H1 (cell line): ENCODE measurements around the gene RNF10. TPM values are rescaled to one million over a fixed set of nuclear protein-coding genes. Genes with fewer than 3 reads are reported as not detected.

ENCODE experiments used
- CHD1 ChIP-seq: IDR thresholded peaks from 2 replicates; pipeline ENCODE4 v1.6.1; 2012; ENCODE audit warnings: low read depth, low read length, improper control_type of control experiment
- CTBP2 ChIP-seq: IDR thresholded peaks from 2 replicates; pipeline ENCODE4 v1.7.0; 2011; ENCODE audit warnings: borderline replicate concordance, mild to moderate bottlenecking, moderate library complexity, mixed read lengths, low read length; ENCODE audit not compliant: insufficient read depth, insufficient read length
- EGR1 ChIP-seq: IDR thresholded peaks from 2 replicates; pipeline ENCODE4 v1.6.1; 2011; ENCODE audit warnings: low read depth, low read length, borderline replicate concordance
- EZH2 ChIP-seq: fragments of 200-600 bp; sonication (generic); IDR thresholded peaks from 2 replicates; pipeline ENCODE4 v1.7.1; 2012; ENCODE audit warnings: low read depth, mild to moderate bottlenecking, moderate library complexity, low read length, inconsistent platforms; ENCODE audit not compliant: severe bottlenecking
- FOSL1 ChIP-seq: IDR thresholded peaks from 2 replicates; pipeline ENCODE4 v1.6.1; 2011; ENCODE audit warnings: mild to moderate bottlenecking, low read depth, low read length, moderate library complexity; ENCODE audit not compliant: insufficient read depth
- RNF2 ChIP-seq: fragments of 200-900, 300-1000 bp; sonication (generic); IDR thresholded peaks from 2 replicates; pipeline ENCODE4 v1.7.1; 2016; ENCODE audit warnings: borderline replicate concordance, low read depth, mild to moderate bottlenecking, antibody characterized with exemption, low read length; ENCODE audit not compliant: poor library complexity, severe bottlenecking; ENCODE audit errors: missing control alignments
- SIN3A ChIP-seq, 2 experiments: IDR thresholded peaks in 1 of 2; conservative IDR thresholded peaks in 1 of 2; 2 replicates each; pipeline ENCODE4 v1.6.1; 2011 to 2012; ENCODE audit warnings: low read length in 2 of 2, improper control_type of control experiment in 1 of 2, low read depth in 1 of 2, mild to moderate bottlenecking in 1 of 2
- polyA plus RNA-seq, 7 experiments: library from polyadenylated mRNA; depleted of rRNA in 3 of 7; stranded (reverse) in 5 of 7; unstranded in 2 of 7; fragments of >200 nt in 5 of 7; fragments of 200-250 nt in 2 of 7; gene quantifications; 1 replicate in 5 of 7; 2 replicates in 1 of 7; 4 replicates in 1 of 7; pipeline versions ENCODE4 v1.2.1 to v1.2.3, GENCODE V29; 2011 to 2013; ENCODE audit warnings: missing spikeins in 2 of 7, mixed read lengths in 2 of 7
- total RNA-seq: library from RNA; stranded (reverse); fragmentation: NEBNext Ultra II Directional; extraction: Animal tissue kit (Norgen Biotek cat#: 25700); gene quantifications from 2 replicates; pipeline ENCODE4 v1.2.1, GENCODE V29; 2021
- TF ChIP-seq, protein P1 (sequence below): fragments of 300-600 bp; sonication (generic); IDR thresholded peaks from 2 replicates; pipeline ENCODE4 v1.7.1; 2012; ENCODE audit warnings: low read length, moderate library complexity, mild to moderate bottlenecking, inconsistent platforms; ENCODE audit not compliant: insufficient replicate concordance

Gene RNF10
- total and polyA plus RNA-seq, 2 of the 8 experiments (the other 6 are each of a cell fraction or from before 2014, with no cell fraction given), result 71.6 to 171 TPM

DNA sequence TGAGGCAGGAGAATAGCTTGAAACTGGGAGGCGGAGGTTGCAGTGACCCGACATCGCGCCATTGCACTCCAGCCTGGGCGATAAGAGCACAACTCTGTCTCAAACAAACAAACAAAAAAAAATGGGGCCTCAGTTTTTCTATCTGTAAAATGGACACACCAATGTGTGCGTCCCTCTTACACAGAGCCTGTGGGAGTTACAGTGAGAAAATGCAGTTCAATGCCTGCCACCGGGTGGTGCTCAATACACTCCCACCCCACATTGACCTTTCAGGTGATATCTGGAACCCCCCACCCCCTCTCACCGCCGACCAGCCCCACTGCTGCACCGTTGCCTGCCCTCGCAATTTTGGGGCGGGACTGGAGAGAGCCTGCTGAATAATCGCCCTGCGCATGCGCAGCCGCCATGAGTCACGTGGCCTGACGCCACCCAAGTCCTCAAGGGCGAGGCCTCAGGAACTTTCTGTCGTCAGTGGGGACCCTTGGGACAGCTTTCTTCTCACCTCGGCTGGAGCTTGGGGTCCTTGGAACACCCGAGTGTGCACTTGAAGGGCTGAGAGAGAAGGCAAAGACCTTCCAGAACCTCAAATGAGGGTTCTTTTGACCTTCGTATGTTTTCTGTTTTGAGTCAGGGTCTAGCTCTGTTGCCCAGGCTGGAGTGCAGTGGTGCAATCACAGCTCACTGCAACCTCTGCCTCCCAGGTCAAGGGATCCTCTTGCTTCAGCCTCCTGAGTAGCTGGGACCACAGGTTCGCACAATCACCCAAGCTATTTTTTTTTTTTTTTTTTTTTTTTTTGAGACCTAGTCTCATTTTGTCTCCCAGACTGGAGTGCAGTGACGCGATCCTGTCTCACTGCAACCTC, 91.6 kb downstream of the RNF10 start (continued):
- TF ChIP-seq CTBP2 (no peak), EZH2 (no peak), EGR1 (no peak), RNF2 (no peak), CHD1 (no peak), SIN3A (conservative IDR thresholded peaks at IDR 0.05 in 1 of 2, IDR thresholded peaks at IDR 0.05 in 1 of 2; ENCODE audit: low read depth in 1 of 2, low read length in 2 of 2) (no peak), FOSL1 (no peak)
- TF ChIP-seq, protein P1, sequence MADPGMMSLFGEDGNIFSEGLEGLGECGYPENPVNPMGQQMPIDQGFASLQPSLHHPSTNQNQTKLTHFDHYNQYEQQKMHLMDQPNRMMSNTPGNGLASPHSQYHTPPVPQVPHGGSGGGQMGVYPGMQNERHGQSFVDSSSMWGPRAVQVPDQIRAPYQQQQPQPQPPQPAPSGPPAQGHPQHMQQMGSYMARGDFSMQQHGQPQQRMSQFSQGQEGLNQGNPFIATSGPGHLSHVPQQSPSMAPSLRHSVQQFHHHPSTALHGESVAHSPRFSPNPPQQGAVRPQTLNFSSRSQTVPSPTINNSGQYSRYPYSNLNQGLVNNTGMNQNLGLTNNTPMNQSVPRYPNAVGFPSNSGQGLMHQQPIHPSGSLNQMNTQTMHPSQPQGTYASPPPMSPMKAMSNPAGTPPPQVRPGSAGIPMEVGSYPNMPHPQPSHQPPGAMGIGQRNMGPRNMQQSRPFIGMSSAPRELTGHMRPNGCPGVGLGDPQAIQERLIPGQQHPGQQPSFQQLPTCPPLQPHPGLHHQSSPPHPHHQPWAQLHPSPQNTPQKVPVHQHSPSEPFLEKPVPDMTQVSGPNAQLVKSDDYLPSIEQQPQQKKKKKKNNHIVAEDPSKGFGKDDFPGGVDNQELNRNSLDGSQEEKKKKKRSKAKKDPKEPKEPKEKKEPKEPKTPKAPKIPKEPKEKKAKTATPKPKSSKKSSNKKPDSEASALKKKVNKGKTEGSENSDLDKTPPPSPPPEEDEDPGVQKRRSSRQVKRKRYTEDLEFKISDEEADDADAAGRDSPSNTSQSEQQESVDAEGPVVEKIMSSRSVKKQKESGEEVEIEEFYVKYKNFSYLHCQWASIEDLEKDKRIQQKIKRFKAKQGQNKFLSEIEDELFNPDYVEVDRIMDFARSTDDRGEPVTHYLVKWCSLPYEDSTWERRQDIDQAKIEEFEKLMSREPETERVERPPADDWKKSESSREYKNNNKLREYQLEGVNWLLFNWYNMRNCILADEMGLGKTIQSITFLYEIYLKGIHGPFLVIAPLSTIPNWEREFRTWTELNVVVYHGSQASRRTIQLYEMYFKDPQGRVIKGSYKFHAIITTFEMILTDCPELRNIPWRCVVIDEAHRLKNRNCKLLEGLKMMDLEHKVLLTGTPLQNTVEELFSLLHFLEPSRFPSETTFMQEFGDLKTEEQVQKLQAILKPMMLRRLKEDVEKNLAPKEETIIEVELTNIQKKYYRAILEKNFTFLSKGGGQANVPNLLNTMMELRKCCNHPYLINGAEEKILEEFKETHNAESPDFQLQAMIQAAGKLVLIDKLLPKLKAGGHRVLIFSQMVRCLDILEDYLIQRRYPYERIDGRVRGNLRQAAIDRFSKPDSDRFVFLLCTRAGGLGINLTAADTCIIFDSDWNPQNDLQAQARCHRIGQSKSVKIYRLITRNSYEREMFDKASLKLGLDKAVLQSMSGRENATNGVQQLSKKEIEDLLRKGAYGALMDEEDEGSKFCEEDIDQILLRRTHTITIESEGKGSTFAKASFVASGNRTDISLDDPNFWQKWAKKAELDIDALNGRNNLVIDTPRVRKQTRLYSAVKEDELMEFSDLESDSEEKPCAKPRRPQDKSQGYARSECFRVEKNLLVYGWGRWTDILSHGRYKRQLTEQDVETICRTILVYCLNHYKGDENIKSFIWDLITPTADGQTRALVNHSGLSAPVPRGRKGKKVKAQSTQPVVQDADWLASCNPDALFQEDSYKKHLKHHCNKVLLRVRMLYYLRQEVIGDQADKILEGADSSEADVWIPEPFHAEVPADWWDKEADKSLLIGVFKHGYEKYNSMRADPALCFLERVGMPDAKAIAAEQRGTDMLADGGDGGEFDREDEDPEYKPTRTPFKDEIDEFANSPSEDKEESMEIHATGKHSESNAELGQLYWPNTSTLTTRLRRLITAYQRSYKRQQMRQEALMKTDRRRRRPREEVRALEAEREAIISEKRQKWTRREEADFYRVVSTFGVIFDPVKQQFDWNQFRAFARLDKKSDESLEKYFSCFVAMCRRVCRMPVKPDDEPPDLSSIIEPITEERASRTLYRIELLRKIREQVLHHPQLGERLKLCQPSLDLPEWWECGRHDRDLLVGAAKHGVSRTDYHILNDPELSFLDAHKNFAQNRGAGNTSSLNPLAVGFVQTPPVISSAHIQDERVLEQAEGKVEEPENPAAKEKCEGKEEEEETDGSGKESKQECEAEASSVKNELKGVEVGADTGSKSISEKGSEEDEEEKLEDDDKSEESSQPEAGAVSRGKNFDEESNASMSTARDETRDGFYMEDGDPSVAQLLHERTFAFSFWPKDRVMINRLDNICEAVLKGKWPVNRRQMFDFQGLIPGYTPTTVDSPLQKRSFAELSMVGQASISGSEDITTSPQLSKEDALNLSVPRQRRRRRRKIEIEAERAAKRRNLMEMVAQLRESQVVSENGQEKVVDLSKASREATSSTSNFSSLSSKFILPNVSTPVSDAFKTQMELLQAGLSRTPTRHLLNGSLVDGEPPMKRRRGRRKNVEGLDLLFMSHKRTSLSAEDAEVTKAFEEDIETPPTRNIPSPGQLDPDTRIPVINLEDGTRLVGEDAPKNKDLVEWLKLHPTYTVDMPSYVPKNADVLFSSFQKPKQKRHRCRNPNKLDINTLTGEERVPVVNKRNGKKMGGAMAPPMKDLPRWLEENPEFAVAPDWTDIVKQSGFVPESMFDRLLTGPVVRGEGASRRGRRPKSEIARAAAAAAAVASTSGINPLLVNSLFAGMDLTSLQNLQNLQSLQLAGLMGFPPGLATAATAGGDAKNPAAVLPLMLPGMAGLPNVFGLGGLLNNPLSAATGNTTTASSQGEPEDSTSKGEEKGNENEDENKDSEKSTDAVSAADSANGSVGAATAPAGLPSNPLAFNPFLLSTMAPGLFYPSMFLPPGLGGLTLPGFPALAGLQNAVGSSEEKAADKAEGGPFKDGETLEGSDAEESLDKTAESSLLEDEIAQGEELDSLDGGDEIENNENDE, result no peak
